Measurements from ENCODE around the gene RNF148.

GRCh38 chr7:122746948-122747347, 44.2 kb upstream of the RNF148 start:
- no peak for TF ChIP-seq CTCF (IDR thresholded peaks at IDR 0.05; ENCODE audit: insufficient read depth, low read depth, low read length)
- no peak for TF ChIP-seq EZH2 (IDR thresholded peaks at IDR 0.05; ENCODE audit: insufficient read depth, low read length)
